HG03280 (cell line): ENCODE measurements around the gene EMX2.

ENCODE experiments used
- ATAC-seq: cut with Tn5 transposase; IDR thresholded peaks from one replicate; pipeline ENCODE4 v1.9.1; 2021; ENCODE audit warnings: mild to moderate bottlenecking, moderate library complexity; ENCODE audit not compliant: unreplicated experiment

EMX2 gene

GRCh38 chr10:117543225-117544003, 868 bp downstream of the EMX2 start:
- no peak for ATAC-seq

GRCh38 chr10:117544004-117544701, 1.6 kb downstream of the EMX2 start:
- no peak for ATAC-seq

DNA sequence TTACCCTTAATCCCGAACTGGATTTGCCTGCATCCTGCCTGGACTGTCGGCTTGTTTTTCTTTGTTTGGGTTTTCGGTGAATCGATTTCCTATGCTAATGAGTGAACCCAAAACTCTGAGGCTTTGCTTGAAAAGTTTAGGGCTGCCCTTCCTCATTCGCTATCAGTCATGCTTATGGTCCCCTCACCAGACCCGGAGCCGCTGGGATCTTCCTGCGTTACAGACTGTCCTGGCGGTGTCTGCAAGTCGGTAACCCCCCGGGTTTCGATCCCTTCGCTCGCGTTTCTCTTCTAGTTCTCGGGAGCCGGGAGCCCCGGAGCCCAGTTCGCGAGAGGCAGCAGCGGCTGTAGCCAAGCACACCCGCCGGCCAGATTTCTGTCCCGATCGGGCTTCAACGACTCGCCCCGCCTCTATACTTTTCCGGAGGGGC, 2.2 kb downstream of the EMX2 start:
- no peak for ATAC-seq

DNA sequence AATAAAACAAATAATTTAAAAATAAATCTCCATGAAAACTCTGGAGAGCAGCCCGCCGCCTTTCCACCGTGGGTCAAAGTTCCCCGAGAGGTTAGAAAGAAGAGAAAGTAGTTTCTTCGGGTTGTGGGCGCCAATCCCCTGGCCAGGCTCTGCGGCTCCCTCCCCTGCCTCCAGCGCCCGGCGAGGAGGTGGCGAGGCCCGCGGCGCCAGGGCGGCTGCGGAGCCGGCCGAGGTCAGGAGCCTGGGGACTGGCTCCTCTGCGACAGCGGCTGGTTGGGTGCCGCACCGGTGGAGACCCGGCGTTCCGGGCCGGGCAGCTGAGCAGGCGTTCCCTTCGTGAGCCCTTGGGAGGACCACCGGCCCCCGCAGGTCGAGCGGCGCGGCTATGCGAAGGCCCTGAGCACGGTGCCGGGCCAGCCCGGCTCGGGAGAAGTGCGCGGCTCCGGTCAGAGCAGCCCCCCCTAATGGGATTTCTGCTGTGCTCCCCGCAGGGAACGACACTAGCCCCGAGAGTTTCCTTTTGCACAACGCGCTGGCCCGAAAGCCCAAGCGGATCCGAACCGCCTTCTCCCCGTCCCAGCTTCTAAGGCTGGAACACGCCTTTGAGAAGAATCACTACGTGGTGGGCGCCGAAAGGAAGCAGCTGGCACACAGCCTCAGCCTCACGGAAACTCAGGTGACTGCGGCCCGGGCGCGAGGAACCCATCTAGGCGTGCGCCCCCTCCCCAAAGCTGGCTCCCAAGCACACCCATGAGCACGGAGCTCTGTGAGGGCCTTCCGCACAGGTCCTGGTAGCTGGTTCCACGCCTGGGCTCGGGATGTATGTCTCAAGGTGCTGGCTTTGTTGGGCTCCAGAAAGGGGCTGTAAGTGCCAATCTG, 2.8 kb downstream of the EMX2 start:
- no peak for ATAC-seq

- no peak for ATAC-seq
Observed at GRCh38 chr10:117546020-117546580, 3.6 kb downstream of the EMX2 start.

GRCh38 chr10:117546581-117547015, 4.1 kb downstream of the EMX2 start:
- ATAC-seq = no peak

GRCh38 chr10:117547016-117547715, 4.6 kb downstream of the EMX2 start:
- no peak for ATAC-seq

- ATAC-seq = no peak
Observed at GRCh38 chr10:117547716-117548668, 5.4 kb downstream of the EMX2 start.

- no peak for ATAC-seq
Observed at GRCh38 chr10:117549100-117549585, 6.6 kb downstream of the EMX2 start.

GRCh38 chr10:117550076-117550475, 7.5 kb downstream of the EMX2 start:
- ATAC-seq = no peak

DNA sequence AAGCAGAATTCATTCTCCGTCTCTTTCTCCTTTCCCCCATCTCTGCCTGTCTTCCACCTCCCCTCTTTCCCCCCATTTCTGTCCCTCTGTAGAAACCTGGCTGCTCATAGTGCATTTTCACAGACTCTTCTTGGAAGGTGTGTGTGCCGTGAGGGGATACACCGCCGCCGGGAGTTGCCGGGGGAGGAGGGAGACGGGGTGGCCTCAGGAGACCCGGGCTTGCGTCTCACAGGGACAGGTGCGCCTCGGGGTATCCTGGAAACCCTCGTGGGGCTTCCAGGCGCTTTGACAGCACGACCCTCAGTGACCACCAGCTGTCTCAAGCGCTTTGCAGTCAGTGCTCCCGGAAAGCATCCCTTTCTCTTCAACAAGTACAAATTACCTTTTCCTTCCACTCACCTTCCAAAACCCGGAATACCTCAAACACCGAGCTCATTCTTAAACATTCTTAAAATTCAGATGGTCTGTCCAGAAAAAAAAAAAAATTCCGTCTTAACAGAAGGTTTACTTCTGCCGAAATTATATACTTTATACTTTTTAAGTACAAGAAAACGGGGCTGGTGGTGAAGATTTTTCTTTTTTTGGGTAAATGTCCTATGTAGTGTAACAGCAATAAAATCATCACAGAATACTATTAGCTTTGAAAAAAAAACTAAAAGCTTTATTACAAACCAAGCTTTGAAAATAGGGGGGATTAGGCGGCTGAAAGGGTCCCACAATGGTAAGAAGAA, 8.2 kb downstream of the EMX2 start:
- ATAC-seq = no peak

GRCh38 chr10:117551330-117552155, 9.0 kb downstream of the EMX2 start:
- ATAC-seq = no peak

DNA sequence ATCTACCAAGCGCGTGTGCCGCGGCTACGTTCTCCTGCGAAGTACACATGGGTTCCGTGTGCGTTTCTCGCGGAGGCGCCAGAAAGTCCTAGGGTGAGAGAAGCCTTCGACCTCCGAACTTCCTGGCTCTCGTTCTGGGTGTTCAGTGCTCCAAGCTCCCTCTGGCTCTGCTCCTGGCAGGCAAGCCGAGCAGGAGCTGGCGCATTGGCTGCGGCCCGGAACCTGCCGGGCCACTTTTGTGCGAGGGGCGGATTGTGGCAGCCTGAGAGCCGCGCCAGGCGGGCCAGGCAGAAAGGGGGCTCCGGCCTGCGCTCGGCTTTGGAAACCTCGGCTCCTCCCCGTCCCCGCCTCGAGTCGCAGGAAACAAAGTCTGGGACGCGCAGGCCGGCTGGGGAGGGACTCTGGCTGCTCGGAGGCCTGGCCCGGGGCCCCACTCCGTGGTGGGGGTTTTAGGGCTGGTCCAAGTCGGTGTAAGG, 9.6 kb downstream of the EMX2 start:
- ATAC-seq = no peak

DNA sequence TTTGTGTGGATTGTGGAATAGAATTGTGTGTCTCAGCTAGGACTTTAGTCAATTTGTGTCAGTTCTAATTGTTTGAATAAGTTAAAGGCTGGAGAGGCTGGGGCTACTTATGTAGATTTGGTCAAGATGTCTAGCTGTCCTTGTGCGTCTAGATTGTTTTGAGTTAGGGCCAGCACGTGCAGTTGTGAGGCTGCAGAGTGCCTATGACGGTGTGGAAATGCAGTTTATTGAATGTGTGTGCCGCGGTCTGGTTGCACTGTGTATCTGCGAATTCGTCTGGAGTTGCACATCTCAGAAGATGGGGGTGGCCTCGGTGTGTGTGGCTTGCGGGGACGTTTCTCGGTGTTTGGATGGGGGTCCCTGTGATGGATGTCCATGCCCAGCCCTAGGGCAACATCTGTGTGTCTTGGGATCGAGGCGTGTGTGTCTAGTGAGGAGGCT, 10.2 kb downstream of the EMX2 start:
- no peak for ATAC-seq

DNA sequence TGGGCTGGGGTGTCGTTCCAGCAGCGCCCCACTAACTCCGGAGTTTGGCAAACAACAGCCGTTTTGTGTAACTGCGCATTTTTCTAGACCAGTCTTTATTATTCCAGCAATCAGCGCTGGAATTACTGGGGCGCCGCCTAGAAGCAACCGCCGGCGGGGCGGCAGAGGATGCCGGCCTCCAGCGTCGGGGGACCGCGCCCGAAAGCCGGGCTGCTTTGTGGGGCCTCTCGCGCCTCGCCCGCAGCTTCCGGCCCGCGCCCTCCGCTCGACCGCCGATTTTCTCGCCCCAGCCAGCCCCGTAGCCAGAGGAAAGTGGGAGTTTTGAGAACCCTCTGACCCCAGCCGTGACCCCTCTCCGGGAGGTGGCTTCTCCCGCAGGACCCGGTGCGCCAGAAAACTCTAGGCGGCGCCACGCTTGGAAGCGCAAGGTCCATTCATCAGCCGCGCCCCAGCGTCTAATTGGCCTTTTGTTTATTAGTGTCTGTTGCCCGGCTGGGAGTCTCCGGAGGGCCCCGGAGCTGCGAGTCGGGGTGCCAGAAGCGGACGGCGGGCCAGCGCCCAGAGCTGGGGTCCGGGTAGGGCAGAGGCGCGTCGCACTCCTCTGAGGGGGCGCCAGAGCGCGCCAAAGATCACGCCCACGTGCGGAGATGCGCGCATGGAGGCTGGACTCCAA, 10.7 kb downstream of the EMX2 start:
- ATAC-seq = no peak

DNA sequence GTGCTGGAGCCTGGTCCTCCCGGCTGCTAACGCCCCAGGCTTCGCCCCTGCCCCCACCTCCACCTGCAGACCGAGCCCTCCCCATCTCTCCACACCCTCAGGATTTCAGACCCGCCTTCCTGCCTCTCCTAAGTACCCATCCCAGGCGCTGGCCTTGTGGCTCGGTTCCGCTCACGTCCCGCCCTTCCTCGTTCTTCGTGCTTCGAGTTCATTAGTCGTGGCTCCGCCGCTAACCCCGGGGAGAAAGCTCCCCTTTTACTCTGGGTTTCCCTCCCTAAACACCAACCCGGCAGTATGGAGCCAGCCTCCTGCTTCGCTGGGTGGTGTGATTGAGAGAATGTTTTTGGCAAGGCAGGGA, 11.2 kb downstream of the EMX2 start:
- no peak for ATAC-seq

GRCh38 chr10:117554241-117554814, 11.8 kb downstream of the EMX2 start:
- ATAC-seq = no peak
